Activated T-helper 9 cell treated with anti-CD3 and anti-CD28 coated beads, Interleukin-2, amount 50 U/mL, for 16 hours (primary cell): ENCODE measurements around the gene IFNB1.
A peak's percentile ranks its signal among the peaks of the same experiment; 100 is the strongest.

Experiments used
- DNase-seq: peaks from one replicate; pipeline ENCODE4 v3.0.0-alpha.2; 2020; ENCODE audit warnings: low read depth

The IFNB1 gene

GRCh38 chr9:21070171-21070571 lies 7.6 kb downstream of the IFNB1 start:
- no peak for DNase-seq

GRCh38 chr9:21060919-21061561 lies 16.7 kb downstream of the IFNB1 start:
- DNase-seq: no peak

GRCh38 chr9:21056931-21057330 lies 20.8 kb downstream of the IFNB1 start:
- DNase-seq: no peak

GRCh38 chr9:21053851-21054250 lies 23.9 kb downstream of the IFNB1 start:
- no peak for DNase-seq

GRCh38 chr9:21047281-21047691 lies 30.5 kb downstream of the IFNB1 start:
- DNase-seq: no peak

- DNase-seq: no peak
Observed at GRCh38 chr9:21043841-21044240, 33.9 kb downstream of the IFNB1 start.

- DNase-seq: no peak
Observed at GRCh38 chr9:21042466-21042865, 35.3 kb downstream of the IFNB1 start.

GRCh38 chr9:21039302-21039701 lies 38.4 kb downstream of the IFNB1 start:
- no peak for DNase-seq

- no peak for DNase-seq
Observed at GRCh38 chr9:21037278-21037677, 40.5 kb downstream of the IFNB1 start.

- no peak for DNase-seq
Observed at GRCh38 chr9:21031808-21032183, 45.9 kb downstream of the IFNB1 start.

- DNase-seq: peak; percentile 47
Observed at GRCh38 chr9:21031091-21031807, 46.5 kb downstream of the IFNB1 start, which contains the start of gene HACD4. HACD4 (minus strand) TSS chr9:21031640; CDS start chr9:21031590, 50 bp downstream.

GRCh38 chr9:21030389-21031035 lies 47.2 kb downstream of the IFNB1 start:
- DNase-seq: no peak

GRCh38 chr9:21029661-21030060 lies 48.1 kb downstream of the IFNB1 start:
- no peak for DNase-seq

GRCh38 chr9:21028466-21028865 lies 49.3 kb downstream of the IFNB1 start:
- no peak for DNase-seq

GRCh38 chr9:21027295-21027694 lies 50.4 kb downstream of the IFNB1 start:
- no peak for DNase-seq
